Heart left ventricle (tissue), 16 donors: Measurements from ENCODE around the gene DAP. TPM values are rescaled to one million over a fixed set of nuclear protein-coding genes. Genes with fewer than 3 reads are reported as not detected.
"Not testable (repeated sequence)": the region's sequence is repeated elsewhere in the genome, so short reads cannot be mapped to it uniquely, and the experiment has no call there.

Experiments
- ATAC-seq, 4 donors: fragments of 200-7000 bp; cut with Tn5 transposase; one replicate each; pipeline ENCODE4 v1.9.1; 2020 to 2022; ENCODE audit warnings: moderate library complexity in 4 of 4, mild to moderate bottlenecking in 3 of 4, moderate number of reproducible peaks in 1 of 4
- DNase-seq, 5 donors: peaks; one replicate each; pipeline ENCODE4 v3.0.0-alpha.2; 2020
- H3K27ac ChIP-seq, 12 donors: fragments of 200-600 bp; sonication (generic) in 4 of 12; one replicate each; pipeline versions ENCODE4 v1.5.0 to v1.8.0; 2016 to 2022; ENCODE audit warnings: mild to moderate bottlenecking in 2 of 12
- H3K27me3 ChIP-seq, 9 donors: fragments of 200-600 bp; sonication (generic) in 2 of 9; one replicate each; pipeline versions ENCODE4 v1.5.1 to v1.8.0; 2016 to 2022; ENCODE audit warnings: mild to moderate bottlenecking in 3 of 9
- H3K36me3 ChIP-seq, 9 donors: fragments of 200-600 bp; sonication (generic) in 2 of 9; one replicate each; pipeline versions ENCODE4 v1.5.0 to v1.8.0; 2018 to 2022; ENCODE audit warnings: mild to moderate bottlenecking in 2 of 9
- H3K4me1 ChIP-seq, 12 donors: fragments of 200-600 bp; sonication (generic) in 4 of 12; one replicate each; pipeline versions ENCODE4 v1.5.0 to v1.8.0; 2016 to 2022; ENCODE audit warnings: mild to moderate bottlenecking in 3 of 12
- H3K4me3 ChIP-seq, 12 donors: fragments of 200-600 bp; sonication (generic) in 4 of 12; one replicate each; pipeline versions ENCODE4 v1.5.0 to v1.8.0; 2017 to 2022; ENCODE audit warnings: mild to moderate bottlenecking in 9 of 12, moderate library complexity in 4 of 12
- H3K9me3 ChIP-seq, 12 donors: fragments of 200-600 bp; sonication (generic) in 4 of 12; one replicate each; pipeline versions ENCODE4 v1.5.0 to v1.8.0; 2016 to 2022; ENCODE audit warnings: mild to moderate bottlenecking in 1 of 12
- POLR2A ChIP-seq, 2 donors: fragments of 450-650 bp; IDR thresholded peaks; one replicate each; pipeline ENCODE4 v1.6.1; 2017; ENCODE audit warnings: antibody characterized with exemption in 2 of 2, mild to moderate bottlenecking in 2 of 2, moderate library complexity in 2 of 2
- WGBS, 4 donors: extraction: QIAGEN DNeasy Blood & Tissue Kit in 2 of 4; methylation state at CpG; one replicate each; pipeline versions ENCODE4 v1.1.5 to v1.1.7; 2013 to 2018; 5-methylcytosine and 5-hydroxymethylcytosine counted together
- intact Hi-C, 10 donors: fragments of 100-400 bp; cut with DNase I; formaldehyde crosslinking; loops; one replicate each; pipeline versions ENCODE4 v1.11.1 to v1.14.2; 2022
- polyA plus RNA-seq, 2 donors: library from polyadenylated mRNA; stranded (reverse); fragments of 200-250 nt; gene quantifications; one replicate each; pipeline ENCODE4 v1.2.3, GENCODE V29; 2013
- total RNA-seq, 9 donors: library from RNA; depleted of rRNA in 2 of 9; stranded (reverse); fragments of >200 nt in 2 of 9; fragmentation: NEBNext Ultra II Directional in 3 of 9; extraction: Animal tissue kit (Norgen Biotek cat#: 25700) in 3 of 9; gene quantifications; one replicate each; pipeline versions ENCODE4 v1.1.0 to v1.2.4, GENCODE V29; 2016 to 2023
- TF ChIP-seq, protein P1 (sequence below), 12 donors: fragments of 200-600 bp; sonication (generic) in 4 of 12; IDR thresholded peaks; one replicate each; pipeline versions ENCODE4 v1.5.0 to v1.8.0; 2018 to 2022; ENCODE audit warnings: antibody characterized with exemption in 12 of 12, mild to moderate bottlenecking in 5 of 12
- donor health status: ischemic (EF 13 %, LVEDD 7.1; RV severe dilation, severe dysfunction).
- donor health status: healthy with polysubstance abuse.
- donor health status: DM: no; HTN: yes; CAD: no.
- donor health status: DM: no; HTN: no; CAD: no.
- donor health status: ischemic (EF 25% LVEDD 6.9; RV normal size, moderate dysfunction).
- donor health status: ischemic (EF 25% LVEDD 5.7; RV mildly dilated, moderate dysfunction).
- donor health status: healthy.
- donor health status: DM: yes; HTN: yes; CAD: no.
- donor health status: ischemic (EF 35%, LVEDD 5.7; RV mildly dilated, moderate dysfunction).
- donor health status: nonischemic (EF 11% LVEDD 7.7; RV severe dilation, severe dysfunction).
- donor health status: DM: yes; HTN: yes; CAD: no.
- donor health status: PGD.
- donor health status: ischemic (EF 29% LVEDD 5.4; RV normal size, mild dysfunction).
- donor health status: nonischemic (EF 23%, LVEDD 6.1; RV moderate dilation, normal function).

The DAP gene
- total and polyA plus RNA-seq, 11 donors: 13.8 to 61.6 (median 28.5) TPM

GRCh38 chr5:10639846-10640368, 121.1 kb downstream of the DAP start:
- no peak for TF ChIP-seq POLR2A (IDR thresholded peaks at IDR 0.05)
- TF ChIP-seq, protein P1, sequence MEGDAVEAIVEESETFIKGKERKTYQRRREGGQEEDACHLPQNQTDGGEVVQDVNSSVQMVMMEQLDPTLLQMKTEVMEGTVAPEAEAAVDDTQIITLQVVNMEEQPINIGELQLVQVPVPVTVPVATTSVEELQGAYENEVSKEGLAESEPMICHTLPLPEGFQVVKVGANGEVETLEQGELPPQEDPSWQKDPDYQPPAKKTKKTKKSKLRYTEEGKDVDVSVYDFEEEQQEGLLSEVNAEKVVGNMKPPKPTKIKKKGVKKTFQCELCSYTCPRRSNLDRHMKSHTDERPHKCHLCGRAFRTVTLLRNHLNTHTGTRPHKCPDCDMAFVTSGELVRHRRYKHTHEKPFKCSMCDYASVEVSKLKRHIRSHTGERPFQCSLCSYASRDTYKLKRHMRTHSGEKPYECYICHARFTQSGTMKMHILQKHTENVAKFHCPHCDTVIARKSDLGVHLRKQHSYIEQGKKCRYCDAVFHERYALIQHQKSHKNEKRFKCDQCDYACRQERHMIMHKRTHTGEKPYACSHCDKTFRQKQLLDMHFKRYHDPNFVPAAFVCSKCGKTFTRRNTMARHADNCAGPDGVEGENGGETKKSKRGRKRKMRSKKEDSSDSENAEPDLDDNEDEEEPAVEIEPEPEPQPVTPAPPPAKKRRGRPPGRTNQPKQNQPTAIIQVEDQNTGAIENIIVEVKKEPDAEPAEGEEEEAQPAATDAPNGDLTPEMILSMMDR (IDR thresholded peaks at IDR 0.05): no peak
- Histone ChIP-seq H3K4me1 (peaks cover 0 to 12% (median 0%) of the 10 kb centered on the region in 12 donors), H3K27me3 (no peaks in the 10 kb centered on the region), H3K27ac (no peak overlapping the region), H3K36me3 (peaks cover 0 to 13% (median 0%) of the 10 kb centered on the region in 9 donors), H3K9me3 (peaks cover 0 to 4% (median 0%) of the 10 kb centered on the region in 12 donors), H3K4me3 (no peak overlapping the region)
- 91 to 99% (median 98%) methylated on average over 12 to 36 of the region's 48 CpGs for WGBS, 4 donors
- DNase-seq: no peak
- ATAC-seq: no peak
- intact Hi-C loops: loop anchor here in 1 of 10 donors (10.0 kb wide), 1 partner anchor 355 kb away; no protein-coding TSS in a partner anchor

GRCh38 chr5:10638723-10639122, 122.3 kb downstream of the DAP start:
- H3K9me3 ChIP-seq, DNase-seq, ATAC-seq, H3K4me3 ChIP-seq, H3K27me3 ChIP-seq, H3K27ac ChIP-seq: not testable (repeated sequence)
- 74 to 96% (median 92%) methylated on average over 19 to 48 of the region's 48 CpGs for WGBS, 4 donors
- H3K36me3 ChIP-seq: peaks cover 0 to 13% (median 0%) of the 10 kb centered on the region in 9 donors
- peaks cover 0 to 24% (median 0%) of the 10 kb centered on the region in 12 donors for H3K4me1 ChIP-seq
- intact Hi-C loops: loop anchor here in 1 of 10 donors (10.0 kb wide), 1 partner anchor 354 kb away; no protein-coding TSS in a partner anchor

GRCh38 chr5:10637944-10638343, 123.1 kb downstream of the DAP start:
- ATAC-seq (no peak), DNase-seq (no peak)
- intact Hi-C loops: loop anchor here in 1 of 10 donors (10.0 kb wide), 1 partner anchor 353 kb away; no protein-coding TSS in a partner anchor
- TF ChIP-seq, protein P1 (IDR thresholded peaks at IDR 0.05): no peak
- no peak for TF ChIP-seq POLR2A (IDR thresholded peaks at IDR 0.05)
- H3K4me1 ChIP-seq: peaks cover 0 to 32% (median 0%) of the 10 kb centered on the region in 12 donors
- H3K27me3 ChIP-seq: no peaks in the 10 kb centered on the region
- 78 to 89% (median 85%) methylated on average over 10 of the region's 10 CpGs for WGBS, 4 donors
- no peak overlapping the region for H3K4me3 ChIP-seq
- peaks cover 0 to 13% (median 0%) of the 10 kb centered on the region in 9 donors for H3K36me3 ChIP-seq
- no peak overlapping the region for H3K27ac ChIP-seq
- H3K9me3 ChIP-seq: peaks cover 0 to 4% (median 0%) of the 10 kb centered on the region in 12 donors

GRCh38 chr5:10636363-10637142, 124.5 kb downstream of the DAP start:
- DNase-seq (no peak), ATAC-seq (no peak)
- intact Hi-C loops: loop anchor here in 1 of 10 donors (10.0 kb wide), 1 partner anchor 352 kb away; no protein-coding TSS in a partner anchor
- H3K9me3 ChIP-seq: peaks cover 0 to 4% (median 0%) of the 10 kb centered on the region in 12 donors
- no peak overlapping the region for H3K4me3 ChIP-seq
- peaks cover 0 to 46% (median 0%) of the 10 kb centered on the region in 12 donors for H3K4me1 ChIP-seq
- no peaks in the 10 kb centered on the region for H3K27me3 ChIP-seq
- TF ChIP-seq POLR2A (IDR thresholded peaks at IDR 0.05): no peak
- TF ChIP-seq, protein P1 (IDR thresholded peaks at IDR 0.05): no peak
- peaks cover 0 to 7% (median 0%) of the 10 kb centered on the region in 9 donors for H3K36me3 ChIP-seq
- no peak overlapping the region for H3K27ac ChIP-seq
- 82 to 90% (median 85%) methylated on average over 15 of the region's 15 CpGs for WGBS, 4 donors
